IMR-90 (cell line): ENCODE data around the gene LIPH. TPM values are rescaled to one million over a fixed set of nuclear protein-coding genes. Genes with fewer than 3 reads are reported as not detected.

Source experiments
- ATAC-seq: fragments of 200-7000 bp; cut with Tn5 transposase; 2 replicates; pipeline ENCODE4 v1.9.1; 2020; ENCODE audit warnings: low read depth, mild to moderate bottlenecking, moderate library complexity
- BruUV-seq: library from RNA; stranded (reverse); fragments of 400-500 nt; replicated peaks from 2 replicates; lab custom pipeline; 2021; lab: Mats Ljungman, UMichigan
- CTCF ChIA-PET: fragments of 300-600 bp; formaldehyde crosslinking; extraction: SDS; loops from one replicate; lab custom pipeline; 2021; ENCODE audit warnings: antibody characterized with exemption; lab: Yijun Ruan, JAX
- POLR2A ChIA-PET: fragments of 300-600 bp; sonication (Branson Sonifier 250); formaldehyde crosslinking; loops from one replicate; lab custom pipeline; 2022; ENCODE audit warnings: antibody characterized with exemption; ENCODE audit not compliant: unreplicated experiment; lab: Charles Lee
- DNase-seq: peaks from one replicate; pipeline ENCODE4 v3.0.0; 2013
- H2AFZ ChIP-seq: replicated peaks from 2 replicates; pipeline ENCODE3; 2013; ENCODE audit warnings: low read length, mild to moderate bottlenecking; ENCODE audit not compliant: poor library complexity
- H2AK5ac ChIP-seq: 2 replicates; pipeline ENCODE4 v1.6.1; 2013; ENCODE audit warnings: low read depth, low read length, inconsistent platforms
- H2AK9ac ChIP-seq: replicated peaks from 2 replicates; pipeline ENCODE3; 2013; ENCODE audit warnings: mild to moderate bottlenecking, low read depth, low read length, moderate library complexity; ENCODE audit not compliant: poor library complexity
- H2BK120ac ChIP-seq: 2 replicates; pipeline ENCODE4 v1.6.1; 2013; ENCODE audit warnings: low read depth, low read length, inconsistent platforms
- H2BK15ac ChIP-seq: 3 replicates; pipeline ENCODE4 v1.6.1; 2013; ENCODE audit warnings: low read depth, low read length, inconsistent platforms
- H2BK20ac ChIP-seq: 2 replicates; pipeline ENCODE4 v1.6.1; 2013; ENCODE audit warnings: low read depth, mild to moderate bottlenecking, inconsistent platforms, low read length, moderate library complexity
- H2BK5ac ChIP-seq: 2 replicates; pipeline ENCODE4 v1.6.1; 2013; ENCODE audit warnings: mild to moderate bottlenecking, low read depth, low read length, inconsistent platforms; ENCODE audit not compliant: poor library complexity, severe bottlenecking
- H3K14ac ChIP-seq: replicated peaks from 2 replicates; pipeline ENCODE4 v1.6.1; 2013; ENCODE audit warnings: low read depth, low read length, inconsistent platforms
- H3K18ac ChIP-seq: 2 replicates; pipeline ENCODE4 v1.6.1; 2013; ENCODE audit warnings: low read depth, low read length, control low read depth
- H3K23ac ChIP-seq: 2 replicates; pipeline ENCODE4 v1.6.1; 2013; ENCODE audit warnings: low read depth, low read length, inconsistent platforms
- H3K27ac ChIP-seq: 2 replicates; pipeline ENCODE4 v1.5.1; 2013; ENCODE audit warnings: mild to moderate bottlenecking, control low read depth, low read length; ENCODE audit not compliant: insufficient read depth
- H3K27me3 ChIP-seq: 2 replicates; pipeline ENCODE4 v1.6.1; 2013; ENCODE audit warnings: low read length; ENCODE audit not compliant: control insufficient read depth, insufficient read depth
- H3K36me3 ChIP-seq: 2 replicates; pipeline ENCODE4 v1.6.1; 2013; ENCODE audit warnings: low read length, mixed read lengths; ENCODE audit not compliant: control insufficient read depth, insufficient read depth
- H3K4ac ChIP-seq: 2 replicates; pipeline ENCODE4 v1.6.1; 2013; ENCODE audit warnings: low read depth, low read length, inconsistent platforms
- H3K4me1 ChIP-seq: 2 replicates; pipeline ENCODE4 v1.6.1; 2013; ENCODE audit warnings: low read length, mixed read lengths; ENCODE audit not compliant: control insufficient read depth, insufficient read depth
- H3K4me2 ChIP-seq: 2 replicates; pipeline ENCODE4 v1.6.1; 2013; ENCODE audit warnings: low read depth, mild to moderate bottlenecking, control low read depth, low read length, moderate library complexity
- H3K4me3 ChIP-seq: 2 replicates; pipeline ENCODE4 v1.5.1; 2013; ENCODE audit warnings: low read depth, mild to moderate bottlenecking, control low read depth, low read length, moderate library complexity; ENCODE audit not compliant: insufficient read depth
- H3K56ac ChIP-seq: 2 replicates; pipeline ENCODE4 v1.6.1; 2013; ENCODE audit warnings: low read length, inconsistent platforms; ENCODE audit not compliant: insufficient read depth; ENCODE audit errors: extremely low read depth
- H3K79me1 ChIP-seq, 2 experiments: 2 replicates each; pipeline ENCODE4 v1.6.1; 2013; ENCODE audit warnings: low read length in 2 of 2, inconsistent platforms in 1 of 2, low read depth in 1 of 2
- H3K9ac ChIP-seq: 2 replicates; pipeline ENCODE4 v1.6.1; 2013; ENCODE audit warnings: low read depth, low read length, control low read depth
- H3K9me1 ChIP-seq: 2 replicates; pipeline ENCODE4 v1.6.1; 2013; ENCODE audit warnings: low read length, inconsistent platforms; ENCODE audit not compliant: insufficient read depth
- H3K9me3 ChIP-seq: 2 replicates; pipeline ENCODE4 v1.6.1; 2013; ENCODE audit warnings: low read length; ENCODE audit not compliant: control insufficient read depth, insufficient read depth
- H4K20me1 ChIP-seq: 2 replicates; pipeline ENCODE4 v1.6.1; 2013; ENCODE audit warnings: low read length, inconsistent platforms; ENCODE audit not compliant: insufficient read depth
- H4K5ac ChIP-seq: 2 replicates; pipeline ENCODE4 v1.6.1; 2013; ENCODE audit warnings: mild to moderate bottlenecking, low read depth, low read length, control low read depth
- H4K8ac ChIP-seq, 2 experiments: 2 replicates each; pipeline ENCODE4 v1.6.1; 2013; ENCODE audit warnings: low read depth in 2 of 2, low read length in 2 of 2, control low read depth in 1 of 2, inconsistent platforms in 1 of 2
- H4K91ac ChIP-seq: 2 replicates; pipeline ENCODE4 v1.6.1; 2013; ENCODE audit warnings: low read depth, low read length, inconsistent platforms; ENCODE audit not compliant: insufficient read depth
- CEBPB ChIP-seq: IDR thresholded peaks from 2 replicates; pipeline ENCODE4 v1.6.1; 2012; ENCODE audit warnings: low read depth, low read length, improper control_type of control experiment
- POLR2A ChIP-seq: IDR thresholded peaks from 2 replicates; pipeline ENCODE4 v1.6.1; 2012; ENCODE audit warnings: mild to moderate bottlenecking, low read depth, low read length
- USF2 ChIP-seq: fragments of 150-350 bp; IDR thresholded peaks from 2 replicates; pipeline ENCODE4 v1.6.1; 2017; ENCODE audit warnings: mild to moderate bottlenecking, antibody characterized with exemption, low read length, low read depth
- WGBS, 2 experiments: methylation state at CpG; one replicate each; pipeline versions ENCODE4 v1.1.5 to v1.1.7; 2013; ENCODE audit warnings: missing lambda C conversion rate in 2 of 2; ENCODE audit not compliant: insufficient read length in 1 of 2; ENCODE audit errors: extremely low coverage in 2 of 2; 5-methylcytosine and 5-hydroxymethylcytosine counted together
- dilution Hi-C: fragments of 300-500 bp; cut with HindIII; formaldehyde crosslinking; loops from one replicate; pipeline ENCODE4 v1.14.3; 2018; ENCODE audit warnings: low sequenced_read_pairs; ENCODE audit not compliant: unreplicated experiment
- in situ Hi-C: fragments of 300-500 bp; cut with MboI; formaldehyde crosslinking; loops from 3 replicates; pipeline ENCODE4 v1.14.3; 2019; ENCODE audit warnings: low sequenced_read_pairs, inconsistent platforms, mixed read lengths
- intact Hi-C: fragments of 100-400 bp; cut with micrococcal nuclease; formaldehyde crosslinking; loops from 2 replicates; pipeline ENCODE4 v1.10.0; 2022
- polyA plus RNA-seq, 3 experiments: library from polyadenylated mRNA; depleted of rRNA; stranded (reverse); fragments of >200 nt; gene quantifications; 2 replicates each; pipeline ENCODE4 v1.2.3, GENCODE V29; 2012; ENCODE audit warnings: low replicate concordance in 1 of 3
- total RNA-seq: library from RNA; depleted of rRNA; stranded (reverse); fragments of >200 nt; gene quantifications from 2 replicates; pipeline ENCODE4 v1.2.3, GENCODE V29; 2012

Gene LIPH
- total and polyA plus RNA-seq, 2 of the 4 experiments (the other 2 are of a cell fraction): 0.27 to 0.36 TPM

- H2AK9ac ChIP-seq: no peak overlapping the region
- no peaks in the 10 kb centered on the region for H3K4me1 ChIP-seq
- intact Hi-C loops (no loop called here), in situ Hi-C loops (no loop called here), dilution Hi-C loops (no loop called here)
- H2AFZ ChIP-seq: no peak overlapping the region
- H3K79me1 ChIP-seq: no peaks in the 10 kb centered on the region
- no peak overlapping the region for H3K23ac ChIP-seq
- no peak overlapping the region for H2BK20ac ChIP-seq
- no peak overlapping the region for H3K9ac ChIP-seq
- no peak overlapping the region for H4K5ac ChIP-seq
- no CpG with 5 or more reads among the region's 3 CpGs for WGBS, 2 experiments
- no peaks in the 10 kb centered on the region for H3K9me1 ChIP-seq
- no peak overlapping the region for H3K4ac ChIP-seq
- no peak overlapping the region for H2BK5ac ChIP-seq
- no peak overlapping the region for H3K18ac ChIP-seq
- TF ChIP-seq USF2 (no peak), POLR2A (no peak), CEBPB (no peak)
- H4K91ac ChIP-seq: no peak overlapping the region
- H3K27ac ChIP-seq: no peak overlapping the region
- H3K56ac ChIP-seq: no peak overlapping the region
- H3K4me2 ChIP-seq: no peak overlapping the region
- H3K14ac ChIP-seq: no peak overlapping the region
- H4K8ac ChIP-seq: no peak overlapping the region
- POLR2A ChIA-PET: no interaction called here
- CTCF ChIA-PET: no interaction called here
- no peaks in the 10 kb centered on the region for H4K20me1 ChIP-seq
- ATAC-seq: no peak
- no peak overlapping the region for H2BK120ac ChIP-seq
- no peak for DNase-seq
- no peaks in the 10 kb centered on the region for H3K36me3 ChIP-seq
- no peaks in the 10 kb centered on the region for H3K9me3 ChIP-seq
- no peak overlapping the region for H2BK15ac ChIP-seq
- BruUV-seq: no TSS peak
- peaks cover 16% of the 10 kb centered on the region for H3K27me3 ChIP-seq
- H2AK5ac ChIP-seq: no peak overlapping the region
- H3K4me3 ChIP-seq: no peak overlapping the region
Observed at GRCh38 chr3:185502987-185503386, 49.4 kb downstream of the LIPH start.
